Stimulated activated naive B cell treated with anti-CD40 and anti-IgM and Interleukin-4, amounts not matched to agents 10 μg/mL and 1 μg/mL and 100 μg/mL, for 72 hours (primary cell): ENCODE data around the gene UBE2J2.
A peak's percentile ranks its signal among the peaks of the same experiment; 100 is the strongest.

Experiments used
- ATAC-seq, 2 donors: fragments of 150-1000 bp; cut with Tn5 transposase; replicated peaks; 2 replicates each; pipeline ENCODE4 v1.10.0; 2021; ENCODE audit warnings: moderate library complexity in 1 of 2
- DNase-seq: peaks from one replicate; pipeline ENCODE4 v3.0.0; 2021
- H3K27ac Mint-ChIP-seq: one replicate; pipeline ENCODE4 v1.8.0; 2022; ENCODE audit warnings: mild to moderate bottlenecking, mixed read lengths
- H3K27me3 Mint-ChIP-seq, 2 donors: one replicate each; pipeline ENCODE4 v1.8.0; 2022; ENCODE audit warnings: mixed read lengths in 2 of 2
- H3K36me3 Mint-ChIP-seq, 2 donors: one replicate each; pipeline ENCODE4 v1.8.0; 2022; ENCODE audit warnings: mixed read lengths in 2 of 2, mild to moderate bottlenecking in 1 of 2
- H3K4me1 Mint-ChIP-seq, 2 donors: one replicate each; pipeline ENCODE4 v1.8.0; 2022; ENCODE audit warnings: mixed read lengths in 2 of 2, mild to moderate bottlenecking in 1 of 2
- H3K4me3 Mint-ChIP-seq, 2 donors: one replicate each; pipeline ENCODE4 v1.8.0; 2022; ENCODE audit warnings: mild to moderate bottlenecking in 2 of 2, mixed read lengths in 2 of 2, moderate library complexity in 1 of 2
- H3K9me3 Mint-ChIP-seq, 2 donors: one replicate each; pipeline ENCODE4 v1.8.0; 2022; ENCODE audit warnings: mixed read lengths in 2 of 2, mild to moderate bottlenecking in 1 of 2

UBE2J2 gene

DNA sequence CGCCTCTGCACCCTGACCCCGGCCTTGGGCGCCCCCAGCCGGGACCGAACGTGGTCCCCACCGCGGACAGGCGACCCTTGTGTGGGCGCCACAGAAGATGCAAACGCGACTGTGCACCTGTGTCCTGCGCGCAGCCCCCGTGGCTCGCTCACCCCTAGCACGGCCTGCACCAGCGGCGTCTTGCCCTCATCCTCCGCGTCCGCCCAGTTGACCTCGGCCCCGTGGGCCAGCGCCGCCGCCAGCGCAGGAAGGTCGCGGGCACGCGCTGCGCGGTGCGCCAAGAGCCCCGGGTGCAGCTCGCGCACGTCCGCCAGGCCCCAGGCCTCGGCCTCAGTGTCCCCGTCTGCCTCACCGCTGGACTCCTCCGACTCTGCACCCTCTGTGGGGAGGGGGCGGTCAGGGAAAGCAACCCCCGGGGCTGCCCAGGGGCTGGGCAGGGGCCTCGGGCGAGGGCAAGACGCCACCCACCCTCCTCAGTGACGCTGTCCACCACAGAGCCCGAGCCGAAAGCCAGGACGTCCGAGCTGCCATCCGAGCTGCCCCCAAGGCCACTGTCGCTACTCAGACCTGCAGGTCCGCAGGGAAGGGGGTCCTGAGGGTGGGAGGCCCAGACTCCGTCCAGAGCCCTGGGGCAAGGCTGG is 20.7 kb upstream of the UBE2J2 start:
- ATAC-seq (no peak), DNase-seq (no peak)
- no peak overlapping the region for H3K4me3 Mint-ChIP-seq
- H3K27me3 Mint-ChIP-seq, result peaks cover 0 to 6% of the 10 kb centered on the region in 2 donors
- H3K27ac Mint-ChIP-seq, result no peak overlapping the region
- H3K9me3 Mint-ChIP-seq, result no peaks in the 10 kb centered on the region
- peaks cover 0 to 9% of the 10 kb centered on the region in 2 donors for H3K36me3 Mint-ChIP-seq
- peaks cover 10 to 13% of the 10 kb centered on the region in 2 donors for H3K4me1 Mint-ChIP-seq

DNA sequence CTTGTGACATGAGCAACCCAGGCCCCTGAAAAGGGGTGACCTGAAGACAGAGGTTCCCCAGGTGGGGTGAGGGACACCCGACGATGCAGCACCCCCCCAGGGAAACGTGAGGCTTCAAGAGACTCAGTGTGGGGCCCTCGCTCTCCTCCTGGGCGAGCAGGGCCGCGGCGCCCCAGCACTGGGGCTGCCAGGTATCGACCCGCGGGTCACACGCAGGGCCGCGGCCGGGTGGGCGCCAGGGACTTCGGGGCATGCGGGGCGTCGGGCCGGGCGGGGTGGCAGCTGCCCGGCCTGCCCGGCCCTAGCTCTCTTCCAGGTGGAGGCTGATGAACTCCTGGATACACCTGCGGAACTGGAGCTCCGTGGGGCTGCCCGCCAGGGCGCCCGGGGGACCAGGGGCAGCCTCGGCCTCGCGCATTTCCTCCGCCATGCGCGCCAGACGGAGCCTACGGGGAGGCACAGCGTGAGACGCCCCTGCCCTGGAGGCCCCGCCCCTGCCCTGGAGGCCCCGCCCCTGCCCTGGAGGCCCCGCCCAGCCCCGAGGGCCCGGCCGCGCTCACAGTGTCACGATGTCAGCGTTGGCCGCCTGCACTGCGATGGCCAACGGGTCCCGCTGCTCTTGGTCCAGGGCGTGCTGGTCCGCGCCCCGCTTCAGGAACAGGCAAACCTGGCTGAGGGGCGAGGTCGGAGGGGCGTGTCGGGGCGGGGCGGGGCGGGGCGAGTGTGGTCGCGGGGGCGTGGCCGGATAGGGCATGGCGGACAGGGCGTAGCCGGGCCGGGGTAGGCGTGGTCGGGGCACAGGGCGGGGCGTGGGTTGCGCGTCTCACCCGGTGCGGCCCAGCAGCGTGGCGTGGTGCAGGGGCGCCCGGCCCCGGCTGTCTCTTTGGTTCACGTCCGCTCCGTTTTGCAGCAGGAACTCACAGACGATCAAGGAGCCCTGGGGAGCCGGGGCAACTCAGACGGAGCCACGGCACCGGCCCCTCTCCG is 19.9 kb upstream of the UBE2J2 start:
- peaks cover 0 to 9% of the 10 kb centered on the region in 2 donors for H3K36me3 Mint-ChIP-seq

DNA sequence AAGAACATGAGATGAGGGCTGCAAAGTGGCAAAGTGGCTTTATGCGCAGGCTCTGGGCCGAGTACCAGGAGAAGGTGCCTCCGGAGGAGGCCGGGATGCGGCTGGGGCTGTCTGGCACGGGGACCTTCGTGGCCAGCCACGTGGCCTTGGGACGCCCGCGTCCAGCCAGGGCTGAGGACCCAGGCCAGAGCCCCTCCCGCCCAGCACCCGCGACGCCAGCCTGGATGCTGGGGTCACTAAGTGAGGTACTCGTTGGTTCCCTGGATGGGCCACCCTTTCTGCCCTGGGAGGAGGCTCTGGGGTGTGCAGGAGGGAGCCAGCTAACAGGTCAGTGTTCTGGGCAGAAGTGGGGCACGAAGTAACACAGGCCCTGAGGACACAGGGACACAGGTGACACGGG is 19.2 kb upstream of the UBE2J2 start:
- Mint-ChIP-seq H3K27me3 (peaks cover 0 to 6% of the 10 kb centered on the region in 2 donors), H3K4me3 (no peak overlapping the region), H3K4me1 (peaks cover 10 to 13% of the 10 kb centered on the region in 2 donors), H3K36me3 (peaks cover 0 to 7% of the 10 kb centered on the region in 2 donors), H3K27ac (no peak overlapping the region), H3K9me3 (no peaks in the 10 kb centered on the region)
- no peak for DNase-seq
- ATAC-seq, result no peak

More for the DNA sequence above, 19.9 kb upstream of the UBE2J2 start:
- H3K9me3 Mint-ChIP-seq, result no peaks in the 10 kb centered on the region
- DNase-seq (no peak), ATAC-seq (no peak)
- peaks cover 10 to 13% of the 10 kb centered on the region in 2 donors for H3K4me1 Mint-ChIP-seq
- no peak overlapping the region for H3K27ac Mint-ChIP-seq
- H3K27me3 Mint-ChIP-seq, result peaks cover 0 to 6% of the 10 kb centered on the region in 2 donors
- no peak overlapping the region for H3K4me3 Mint-ChIP-seq

DNA sequence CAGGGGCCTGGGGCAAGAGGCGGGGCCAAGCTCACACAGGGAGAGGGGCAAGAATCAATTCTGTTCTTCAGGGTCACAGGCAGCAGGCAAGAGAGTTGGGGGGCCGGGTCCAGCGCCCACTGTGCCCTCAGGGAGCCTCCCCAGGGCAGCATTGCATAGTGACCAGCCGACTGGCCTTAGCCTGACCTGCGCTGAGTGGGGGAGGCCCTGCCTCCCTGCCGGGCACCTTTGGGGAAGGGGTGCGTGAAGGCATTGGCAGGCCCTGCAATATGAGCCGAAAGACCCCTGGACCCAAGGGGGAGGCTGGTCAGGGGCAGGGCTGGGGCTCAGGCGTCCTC is 18.8 kb upstream of the UBE2J2 start:
- ATAC-seq, result no peak

DNA sequence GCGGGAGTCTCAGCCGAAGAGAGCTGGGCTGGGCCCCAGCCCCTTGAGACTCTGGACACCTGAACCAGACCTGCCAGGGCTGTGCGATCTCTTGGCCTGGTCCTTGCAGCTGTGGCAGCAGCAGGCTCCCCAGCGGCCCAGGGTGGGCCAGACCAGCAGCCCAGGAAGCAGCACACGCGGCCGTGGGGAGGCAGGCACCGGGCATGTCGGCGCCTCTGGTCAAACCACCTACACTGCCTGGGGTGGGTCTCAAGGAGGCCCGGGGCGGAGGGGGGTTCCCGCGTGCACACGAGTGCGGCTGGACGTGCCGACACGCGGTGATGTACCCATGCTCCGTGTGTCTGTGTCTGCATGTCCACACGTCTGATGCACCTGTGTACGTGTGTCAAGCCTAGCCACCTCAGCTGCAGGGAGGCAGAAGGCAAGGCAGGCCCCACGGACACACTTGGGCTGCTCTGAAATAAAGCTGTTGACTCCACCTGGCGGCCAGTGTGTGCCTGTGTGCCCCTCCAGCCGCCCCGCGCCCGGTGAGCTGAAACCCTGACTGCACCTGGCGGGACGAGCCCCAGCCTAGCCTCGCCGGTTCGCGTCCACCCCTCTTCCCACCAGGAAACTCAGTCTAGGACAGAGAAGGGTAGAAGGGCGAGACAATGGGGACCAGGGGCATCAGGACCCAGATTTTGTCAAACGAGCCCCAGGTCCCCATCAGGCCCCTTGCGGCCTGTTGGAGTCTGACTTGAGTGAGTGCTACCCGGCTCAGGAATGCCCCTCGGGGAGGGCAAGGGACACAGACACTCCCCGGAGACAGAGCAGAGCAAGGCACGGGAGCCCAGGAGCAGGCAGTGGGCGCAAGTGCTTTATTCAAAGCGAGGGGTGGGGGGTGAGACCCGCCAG is 18.1 kb upstream of the UBE2J2 start:
- Mint-ChIP-seq H3K27ac (no peak overlapping the region), H3K9me3 (no peaks in the 10 kb centered on the region), H3K27me3 (peaks cover 0 to 6% of the 10 kb centered on the region in 2 donors), H3K4me3 (no peak overlapping the region), H3K36me3 (peaks cover 0 to 7% of the 10 kb centered on the region in 2 donors), H3K4me1 (peaks cover 10 to 13% of the 10 kb centered on the region in 2 donors)
- ATAC-seq (peak; percentile 92), DNase-seq (peak; percentile 42)

More for the DNA sequence above, 18.8 kb upstream of the UBE2J2 start:
- Mint-ChIP-seq H3K4me1 (peaks cover 10 to 13% of the 10 kb centered on the region in 2 donors), H3K27me3 (peaks cover 0 to 6% of the 10 kb centered on the region in 2 donors), H3K36me3 (peaks cover 0 to 7% of the 10 kb centered on the region in 2 donors), H3K27ac (peak overlapping the region; percentile 20), H3K4me3 (no peak overlapping the region), H3K9me3 (no peaks in the 10 kb centered on the region)
- no peak for DNase-seq

DNA sequence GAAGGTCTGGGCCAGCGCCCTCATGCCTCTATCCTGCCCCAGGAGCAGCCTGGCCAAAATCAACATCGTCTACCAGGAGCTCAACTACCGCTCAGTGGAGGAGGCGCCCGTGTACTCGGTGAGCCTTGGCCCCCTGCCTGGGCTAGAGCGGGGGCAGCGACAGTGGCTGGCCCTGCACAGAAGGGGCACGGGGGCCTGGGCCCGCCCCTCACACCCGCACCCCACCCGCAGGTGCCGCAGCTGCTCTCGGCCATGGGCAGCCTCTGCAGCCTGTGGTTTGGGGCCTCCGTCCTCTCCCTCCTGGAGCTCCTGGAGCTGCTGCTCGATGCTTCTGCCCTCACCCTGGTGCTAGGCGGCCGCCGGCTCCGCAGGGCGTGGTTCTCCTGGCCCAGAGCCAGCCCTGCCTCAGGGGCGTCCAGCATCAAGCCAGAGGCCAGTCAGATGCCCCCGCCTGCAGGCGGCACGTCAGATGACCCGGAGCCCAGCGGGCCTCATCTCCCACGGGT is 17.4 kb upstream of the UBE2J2 start:
- DNase-seq (no peak), ATAC-seq (no peak)
- H3K9me3 Mint-ChIP-seq, result no peaks in the 10 kb centered on the region
- H3K4me3 Mint-ChIP-seq, result no peak overlapping the region
- H3K27ac Mint-ChIP-seq, result no peak overlapping the region
- peaks cover 0 to 6% of the 10 kb centered on the region in 2 donors for H3K27me3 Mint-ChIP-seq
- peaks cover 10 to 13% of the 10 kb centered on the region in 2 donors for H3K4me1 Mint-ChIP-seq
- H3K36me3 Mint-ChIP-seq, result peaks cover 0 to 7% of the 10 kb centered on the region in 2 donors

DNA sequence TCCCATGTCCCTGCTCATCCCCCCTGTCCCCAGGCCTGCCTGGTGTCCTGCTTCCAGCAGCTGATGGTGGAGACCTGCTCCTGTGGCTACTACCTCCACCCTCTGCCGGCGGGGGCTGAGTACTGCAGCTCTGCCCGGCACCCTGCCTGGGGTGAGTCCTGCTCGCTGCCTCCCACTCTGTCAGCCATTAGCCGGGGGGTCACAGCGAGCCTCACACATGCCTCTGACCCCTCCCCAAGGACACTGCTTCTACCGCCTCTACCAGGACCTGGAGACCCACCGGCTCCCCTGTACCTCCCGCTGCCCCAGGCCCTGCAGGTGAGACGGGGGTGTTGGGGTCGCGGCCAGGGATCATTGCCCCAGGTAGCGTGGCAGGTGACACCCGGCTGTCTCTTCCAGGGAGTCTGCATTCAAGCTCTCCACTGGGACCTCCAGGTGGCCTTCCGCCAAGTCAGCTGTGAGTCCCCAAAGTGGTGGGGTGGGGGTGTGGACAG is 16.6 kb upstream of the UBE2J2 start:
- no peak overlapping the region for H3K4me3 Mint-ChIP-seq
- DNase-seq (peak; percentile 43), ATAC-seq (peak; percentile 51 to 57)
- H3K27ac Mint-ChIP-seq, result no peak overlapping the region
- H3K27me3 Mint-ChIP-seq, result peaks cover 0 to 6% of the 10 kb centered on the region in 2 donors
- peaks cover 0 to 4% of the 10 kb centered on the region in 2 donors for H3K36me3 Mint-ChIP-seq
- no peaks in the 10 kb centered on the region for H3K9me3 Mint-ChIP-seq
- peaks cover 10 to 13% of the 10 kb centered on the region in 2 donors for H3K4me1 Mint-ChIP-seq

DNA sequence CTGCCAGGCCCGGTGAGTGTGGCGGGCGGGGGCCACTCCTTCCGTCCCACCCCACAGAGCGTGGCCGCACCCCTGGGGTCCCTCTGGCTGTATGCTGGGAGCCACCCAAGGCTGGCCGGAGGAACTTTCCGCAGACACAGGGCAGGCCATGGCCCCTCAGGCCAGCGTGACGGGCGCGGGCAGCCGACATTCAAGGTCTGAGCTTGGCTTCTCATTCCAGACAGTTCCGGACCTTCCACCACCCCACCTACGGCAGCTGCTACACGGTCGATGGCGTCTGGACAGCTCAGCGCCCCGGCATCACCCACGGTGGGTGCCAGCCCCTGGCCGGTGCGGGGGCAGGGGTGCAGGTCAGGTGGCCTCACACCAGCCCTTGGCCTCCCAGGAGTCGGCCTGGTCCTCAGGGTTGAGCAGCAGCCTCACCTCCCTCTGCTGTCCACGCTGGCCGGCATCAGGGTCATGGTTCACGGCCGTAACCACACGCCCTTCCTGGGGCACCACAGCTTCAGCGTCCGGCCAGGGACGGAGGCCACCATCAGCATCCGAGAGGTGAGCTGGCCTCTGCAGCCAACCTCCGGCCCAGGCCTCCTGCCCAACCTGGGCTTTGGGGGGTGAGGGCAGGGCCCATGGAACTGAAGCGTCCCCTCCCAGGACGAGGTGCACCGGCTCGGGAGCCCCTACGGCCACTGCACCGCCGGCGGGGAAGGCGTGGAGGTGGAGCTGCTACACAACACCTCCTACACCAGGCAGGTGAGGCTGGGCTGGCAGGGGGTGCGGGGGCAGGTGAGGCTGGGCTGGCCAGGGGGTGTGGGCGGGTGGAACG is 13.8 kb upstream of the UBE2J2 start:
- no peaks in the 10 kb centered on the region for H3K9me3 Mint-ChIP-seq
- peaks cover 0 to 6% of the 10 kb centered on the region in 2 donors for H3K27me3 Mint-ChIP-seq
- ATAC-seq (no peak), DNase-seq (no peak)
- H3K36me3 Mint-ChIP-seq, result no peaks in the 10 kb centered on the region
- H3K27ac Mint-ChIP-seq, result no peak overlapping the region
- peaks cover 15 to 17% of the 10 kb centered on the region in 2 donors for H3K4me1 Mint-ChIP-seq
- H3K4me3 Mint-ChIP-seq, result no peak overlapping the region

DNA sequence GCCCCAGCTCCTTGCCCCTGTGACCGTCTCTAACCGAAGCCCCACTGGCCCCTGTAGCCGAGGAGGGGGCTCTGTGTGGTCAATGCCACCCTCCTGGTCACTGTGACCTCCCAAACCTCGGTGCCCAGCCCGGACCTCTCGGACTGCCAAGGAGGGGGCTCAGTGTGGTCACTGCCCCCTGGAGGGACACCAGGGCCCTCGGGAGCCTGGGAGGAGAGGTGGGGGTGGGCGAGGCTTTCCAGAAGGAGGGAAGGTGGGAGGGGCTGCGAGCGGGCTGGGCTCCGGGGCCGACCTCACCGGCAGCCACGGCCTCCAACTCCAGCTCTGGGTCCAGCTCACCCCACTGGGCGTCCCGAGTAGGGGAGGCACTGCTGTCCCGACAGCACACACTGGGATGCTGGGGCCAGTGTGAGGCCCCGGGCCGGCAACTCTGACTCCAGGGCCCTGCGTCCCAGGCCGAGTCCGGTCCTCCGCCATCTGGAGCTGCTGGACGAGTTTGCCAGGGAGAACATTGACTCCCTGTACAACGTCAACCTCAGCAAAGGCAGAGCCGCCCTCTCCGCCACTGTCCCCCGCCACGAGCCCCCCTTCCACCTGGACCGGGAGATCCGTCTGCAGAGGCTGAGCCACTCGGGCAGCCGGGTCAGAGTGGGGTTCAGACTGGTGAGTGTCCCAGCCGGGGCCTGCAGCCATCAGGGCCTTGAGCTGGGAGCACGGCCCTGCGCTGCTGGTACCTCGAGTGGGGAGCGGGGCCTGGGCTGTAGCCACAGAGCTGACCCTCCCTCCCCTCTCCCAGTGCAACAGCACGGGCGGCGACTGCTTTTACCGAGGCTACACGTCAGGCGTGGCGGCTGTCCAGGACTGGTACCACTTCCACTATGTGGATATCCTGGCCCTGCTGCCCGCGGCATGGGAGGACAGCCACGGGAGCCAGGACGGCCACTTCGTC is 12.9 kb upstream of the UBE2J2 start:
- peaks cover 0 to 6% of the 10 kb centered on the region in 2 donors for H3K27me3 Mint-ChIP-seq
- no peak overlapping the region for H3K27ac Mint-ChIP-seq
- no peak for DNase-seq
- no peak overlapping the region for H3K4me3 Mint-ChIP-seq
- no peaks in the 10 kb centered on the region for H3K36me3 Mint-ChIP-seq
- no peak for ATAC-seq
- no peaks in the 10 kb centered on the region for H3K9me3 Mint-ChIP-seq
- peaks cover 9 to 10% of the 10 kb centered on the region in 2 donors for H3K4me1 Mint-ChIP-seq

DNA sequence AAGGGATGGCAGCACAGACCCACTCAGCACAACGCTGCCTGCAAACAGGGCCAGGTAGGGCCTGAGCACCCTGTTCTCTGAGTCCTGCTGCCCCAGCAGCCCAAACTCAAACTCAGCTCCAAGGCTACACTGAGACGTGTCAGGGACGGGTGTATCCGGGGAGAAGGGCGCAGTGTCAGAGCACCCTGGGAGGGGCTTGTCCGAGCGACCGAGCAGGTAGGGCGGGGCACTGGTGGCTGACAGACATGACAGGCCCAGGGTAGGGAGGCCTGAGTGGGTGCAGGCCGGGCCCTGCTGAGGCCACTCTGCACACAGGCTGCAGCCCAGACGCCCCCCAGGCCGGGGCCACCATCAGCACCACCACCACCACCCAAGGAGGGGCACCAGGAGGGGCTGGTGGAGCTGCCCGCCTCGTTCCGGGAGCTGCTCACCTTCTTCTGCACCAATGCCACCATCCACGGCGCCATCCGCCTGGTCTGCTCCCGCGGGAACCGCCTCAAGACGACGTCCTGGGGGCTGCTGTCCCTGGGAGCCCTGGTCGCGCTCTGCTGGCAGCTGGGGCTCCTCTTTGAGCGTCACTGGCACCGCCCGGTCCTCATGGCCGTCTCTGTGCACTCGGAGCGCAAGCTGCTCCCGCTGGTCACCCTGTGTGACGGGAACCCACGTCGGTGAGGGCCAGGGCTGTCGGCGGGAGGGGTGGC is 12.1 kb upstream of the UBE2J2 start:
- DNase-seq (no peak), ATAC-seq (no peak)
- Mint-ChIP-seq H3K36me3 (no peaks in the 10 kb centered on the region), H3K4me3 (no peak overlapping the region), H3K27me3 (peaks cover 0 to 6% of the 10 kb centered on the region in 2 donors), H3K4me1 (peaks cover 9 to 10% of the 10 kb centered on the region in 2 donors), H3K9me3 (no peaks in the 10 kb centered on the region), H3K27ac (no peak overlapping the region)

DNA sequence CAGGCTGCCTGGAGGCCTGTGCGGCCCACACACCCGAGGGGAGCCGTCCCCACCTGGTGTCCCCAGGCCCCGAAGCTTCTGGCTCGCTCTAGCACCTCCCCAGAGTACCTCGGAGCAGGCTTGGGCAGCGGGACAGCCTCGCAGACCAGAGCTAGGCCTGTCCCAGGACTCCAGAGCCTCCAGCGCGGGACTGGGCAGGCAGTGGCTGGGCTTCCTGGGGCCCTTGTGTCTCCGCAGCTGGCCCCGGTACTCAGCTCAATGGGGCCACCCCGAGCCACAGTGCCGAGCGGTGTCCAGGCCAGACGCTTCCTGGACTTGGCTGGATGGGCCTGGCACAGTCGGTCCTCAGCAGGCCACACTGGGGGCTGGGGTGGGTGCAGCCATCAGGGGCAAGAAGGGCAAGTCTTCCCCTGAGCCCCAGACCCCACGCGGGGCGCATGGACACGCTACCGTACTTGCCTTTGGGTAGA is 11.5 kb upstream of the UBE2J2 start:
- Mint-ChIP-seq H3K36me3 (no peaks in the 10 kb centered on the region), H3K27me3 (peaks cover 0 to 3% of the 10 kb centered on the region in 2 donors), H3K4me3 (no peak overlapping the region), H3K9me3 (no peaks in the 10 kb centered on the region), H3K27ac (no peak overlapping the region), H3K4me1 (peaks cover 6% of the 10 kb centered on the region in 2 donors)
- no peak for DNase-seq
- no peak for ATAC-seq
